Mammary epithelial cell (primary cell): Measurements from ENCODE around the gene CCNF.

ENCODE experiments used
- CTCF ChIP-seq, 2 donors: IDR thresholded peaks in 1 of 2; conservative IDR thresholded peaks in 1 of 2; 2 replicates each; pipeline ENCODE4 v1.5.1; 2011 to 2012; ENCODE audit warnings: inconsistent platforms in 2 of 2, low read length in 2 of 2, mild to moderate bottlenecking in 2 of 2, control low read depth in 1 of 2, low read depth in 1 of 2; ENCODE audit not compliant: insufficient read depth in 1 of 2; ENCODE audit errors: extremely low read depth in 1 of 2
- EZH2 ChIP-seq: IDR thresholded peaks from 2 replicates; pipeline ENCODE4 v1.6.1; 2012; ENCODE audit warnings: low read length, inconsistent platforms, borderline replicate concordance

GRCh38 chr16:2476741-2477140, 47.5 kb downstream of the CCNF start:
- TF ChIP-seq CTCF (conservative IDR thresholded peaks at IDR 0.05 in 1 of 2, IDR thresholded peaks at IDR 0.05 in 1 of 2; ENCODE audit: extremely low read depth in 1 of 2, insufficient read depth in 1 of 2, low read depth in 1 of 2, low read length in 2 of 2), result no peak
- TF ChIP-seq EZH2, result no peak
